GM21529 (cell line): ENCODE measurements around the gene ITGA6.
A peak's percentile ranks its signal among the peaks of the same experiment; 100 is the strongest.

Source experiments
- ATAC-seq: cut with Tn5 transposase; IDR thresholded peaks from one replicate; pipeline ENCODE4 v1.9.1; 2021; ENCODE audit not compliant: unreplicated experiment

ITGA6 gene

DNA sequence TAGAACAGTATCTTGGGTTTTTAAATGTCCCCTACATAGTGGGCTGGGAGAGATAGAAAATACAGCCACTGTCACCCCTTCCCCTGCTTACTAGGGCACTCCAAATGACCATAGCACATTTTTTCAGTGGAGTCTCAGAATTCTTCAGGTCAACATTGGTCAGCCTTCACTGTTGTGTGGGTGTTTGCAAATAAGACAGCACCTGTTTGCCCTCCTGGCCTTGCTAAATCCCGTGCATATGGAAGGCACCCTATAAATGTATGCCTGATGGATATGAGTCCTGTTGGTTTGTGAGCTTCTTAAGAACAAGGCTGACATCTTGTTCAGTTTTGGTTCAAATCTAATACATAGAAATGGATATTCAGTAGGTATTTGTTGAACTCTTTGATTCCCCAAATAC is 12.5 kb downstream of the ITGA6 start:
- no peak for ATAC-seq

DNA sequence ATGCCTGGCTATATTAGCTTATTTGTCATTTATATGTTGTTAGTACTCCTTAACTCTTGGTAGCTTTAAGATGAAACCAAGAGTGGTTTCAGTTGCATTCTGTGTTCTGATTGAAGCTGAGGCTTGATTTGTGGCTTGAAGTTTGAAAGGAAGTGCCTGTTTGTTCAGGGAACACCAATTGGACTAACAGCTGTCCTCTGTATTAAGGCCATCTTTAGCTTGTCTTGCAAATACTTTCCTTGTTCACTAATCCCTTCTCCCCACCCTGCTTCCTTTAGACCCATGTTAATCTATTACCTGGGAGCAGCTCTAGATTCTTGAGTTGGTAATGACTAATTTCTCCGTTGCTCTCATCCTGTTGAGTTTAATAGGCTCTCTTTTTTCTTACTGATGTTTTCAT is 13.4 kb downstream of the ITGA6 start:
- ATAC-seq = peak; percentile 59

DNA sequence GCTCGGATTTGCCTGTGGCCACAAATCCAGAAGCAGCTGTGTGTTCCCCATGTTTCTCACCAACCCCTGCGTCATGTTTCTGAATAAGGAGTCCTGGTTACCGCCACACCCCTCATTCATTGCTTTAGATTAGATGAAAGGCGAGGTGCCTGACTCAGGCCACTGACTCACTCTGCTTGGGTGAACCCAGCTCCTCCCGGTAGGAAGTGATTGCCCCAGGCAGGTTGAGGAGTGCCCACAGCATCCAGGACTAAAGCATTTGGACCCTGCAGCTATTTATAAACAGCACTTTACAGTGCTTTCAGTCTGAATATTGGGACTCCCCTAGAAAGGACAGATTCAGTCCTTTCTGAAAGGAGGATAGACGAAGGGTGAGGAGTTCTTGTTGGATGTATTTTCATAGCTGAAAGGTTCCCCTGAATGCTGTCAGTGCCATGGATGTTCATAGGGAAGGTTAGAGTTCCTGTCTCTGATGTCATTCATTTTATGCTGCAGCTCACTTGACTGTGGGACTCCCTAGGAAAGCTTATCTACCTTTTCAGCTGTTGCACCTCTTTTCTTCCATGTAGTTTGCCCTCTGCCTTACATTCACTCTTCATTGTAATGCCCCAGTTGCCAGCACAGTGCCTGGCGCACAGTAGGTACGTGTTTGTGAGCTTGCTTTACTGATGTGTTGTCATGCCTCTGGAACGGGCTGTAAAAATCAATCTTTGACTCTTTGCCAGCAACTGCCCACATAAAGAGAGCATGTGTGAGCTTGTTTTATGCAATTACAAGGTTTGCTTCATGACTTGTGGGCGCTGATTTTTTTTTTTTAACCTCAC is 14.9 kb downstream of the ITGA6 start:
- ATAC-seq = no peak

DNA sequence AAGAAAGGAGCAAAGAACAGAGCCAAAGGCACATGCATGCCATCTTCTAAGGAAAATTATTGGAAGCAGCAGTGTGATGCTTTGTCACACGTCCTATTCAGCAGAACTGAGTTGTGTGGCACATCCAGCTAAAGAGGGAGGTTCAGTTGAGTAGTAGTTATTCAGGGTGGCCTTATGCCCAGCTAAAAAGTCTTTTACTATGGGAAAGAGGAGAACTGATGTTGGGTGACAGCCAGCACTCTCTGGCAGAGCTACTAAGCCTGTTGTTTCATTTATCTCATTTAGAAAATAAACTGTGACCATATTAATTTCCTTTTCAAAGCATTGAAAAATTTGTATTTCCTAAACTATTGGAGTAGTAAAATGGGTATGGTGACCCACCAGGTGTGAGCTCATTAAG is 18.5 kb downstream of the ITGA6 start:
- ATAC-seq = no peak

DNA sequence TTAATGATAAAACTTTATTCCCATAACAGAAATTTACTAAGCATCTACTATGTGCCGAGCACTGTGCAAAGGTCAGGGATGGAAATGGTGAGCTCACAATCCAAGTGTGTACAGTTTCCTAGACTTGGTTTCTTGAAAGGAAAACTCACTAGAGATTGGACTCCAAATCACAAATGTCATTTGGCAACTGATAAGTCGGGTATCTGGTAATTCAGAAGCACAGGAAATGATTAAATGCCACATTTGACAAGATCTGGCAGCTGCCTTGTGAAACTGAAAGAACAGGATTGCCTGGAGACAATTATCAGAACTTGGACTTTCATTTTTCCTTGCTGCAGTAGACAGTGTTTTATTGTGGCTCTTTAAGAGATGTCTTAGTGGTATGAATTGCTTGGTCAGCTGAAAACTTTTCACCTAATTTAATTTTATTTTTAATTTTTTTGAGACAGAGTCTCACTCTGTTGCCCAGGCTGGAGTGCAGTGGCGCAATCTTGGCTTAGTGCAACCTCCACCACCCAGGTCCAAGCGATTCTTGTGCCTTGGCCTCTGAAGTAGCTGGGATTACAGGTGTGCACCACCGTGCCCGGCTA is 19.2 kb downstream of the ITGA6 start:
- ATAC-seq = no peak

DNA sequence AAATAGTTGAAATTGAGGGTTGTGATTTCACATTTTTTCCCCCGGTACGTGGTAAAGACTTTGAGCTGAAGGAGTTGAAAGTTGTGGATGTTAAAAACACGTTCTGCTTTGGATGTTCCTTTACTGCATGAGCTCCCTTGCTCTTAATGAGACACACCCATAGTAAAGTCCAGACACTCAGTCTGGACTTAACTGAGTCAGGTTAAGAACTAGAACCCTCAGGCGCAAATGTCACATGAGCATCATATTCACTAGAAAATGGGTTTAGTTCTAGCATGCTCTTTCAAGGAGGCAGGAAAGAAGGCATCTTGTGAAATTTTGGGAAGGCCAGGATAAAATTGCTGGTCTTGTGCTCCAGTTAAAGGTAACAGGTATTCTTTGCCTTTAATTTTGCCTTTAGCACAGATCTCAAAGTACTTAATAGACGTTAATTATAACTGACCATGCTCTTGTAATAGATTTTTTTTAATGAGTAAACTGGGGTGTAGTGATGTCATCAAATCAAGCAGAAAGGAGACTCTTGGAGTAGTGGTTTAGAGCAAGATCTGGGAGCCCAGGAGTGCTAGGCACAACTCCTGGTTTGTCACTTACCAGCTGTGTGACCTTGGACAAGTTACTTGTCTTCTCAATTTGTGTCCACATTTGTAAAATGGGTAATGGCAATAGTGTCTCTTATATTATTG is 20.6 kb downstream of the ITGA6 start:
- ATAC-seq = no peak

DNA sequence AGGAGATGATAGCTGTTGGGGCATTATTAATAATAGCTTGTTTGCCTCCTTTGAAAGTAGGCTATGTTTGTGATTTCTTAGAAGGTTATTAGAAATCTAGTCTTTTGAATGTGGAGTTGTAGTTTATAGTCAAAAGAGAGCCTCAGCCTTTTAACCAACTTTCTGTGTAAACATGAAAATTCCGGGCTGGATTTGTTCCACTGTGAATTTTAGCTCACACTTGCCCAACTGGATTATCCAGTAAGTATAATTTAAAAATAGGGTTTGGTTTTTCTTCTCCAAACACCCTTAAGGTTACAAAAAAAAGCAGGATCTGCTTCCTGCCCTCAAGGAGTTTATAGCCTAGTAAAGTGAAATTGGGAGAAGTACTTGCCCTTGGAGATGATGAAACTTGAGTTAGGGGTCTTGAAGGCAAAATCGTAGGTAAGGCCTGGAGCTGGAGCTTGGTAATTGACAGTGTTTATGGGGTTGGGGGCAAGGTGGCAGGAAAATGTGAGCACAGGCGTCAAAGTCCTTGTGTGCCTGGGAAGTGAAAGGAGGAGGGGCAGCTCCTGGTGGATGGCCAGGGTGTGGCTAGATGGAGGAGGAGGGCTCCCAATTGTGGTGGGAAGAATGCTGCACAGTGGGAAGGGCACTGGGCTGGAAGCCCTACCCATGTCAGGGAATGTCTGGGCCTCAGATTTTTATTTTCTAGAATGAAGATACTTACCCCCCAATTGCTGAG is 21.3 kb downstream of the ITGA6 start:
- no peak for ATAC-seq

DNA sequence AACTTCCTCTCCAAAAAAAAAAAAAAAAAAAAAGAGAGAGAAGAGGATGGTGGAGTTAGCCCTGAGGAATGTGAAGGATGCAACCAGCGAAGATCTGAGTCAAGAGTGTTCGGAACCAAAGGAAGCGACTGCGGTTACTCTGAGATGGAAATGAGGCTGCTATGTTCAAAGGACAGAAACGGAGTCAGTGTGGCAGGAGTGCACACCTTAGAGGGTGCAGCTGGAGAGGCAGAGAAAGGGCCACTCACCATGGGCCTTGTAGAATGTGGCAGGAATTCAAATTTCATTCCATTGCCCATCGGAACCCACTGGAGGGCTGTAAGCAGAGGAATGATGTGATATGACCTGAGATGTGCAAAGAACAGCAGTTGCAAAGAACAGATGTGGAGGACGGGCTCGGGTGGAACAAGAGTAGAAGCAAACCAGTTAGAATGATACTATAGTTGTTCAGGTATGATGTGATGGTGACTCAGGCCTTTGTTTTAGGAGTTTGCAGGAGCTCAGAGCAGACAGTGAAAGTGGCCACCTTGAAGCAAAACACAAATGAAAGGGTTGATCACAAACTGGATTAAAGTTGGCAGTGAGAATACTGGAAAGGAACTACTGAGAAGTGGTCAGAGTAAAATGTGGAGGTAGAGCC is 22.6 kb downstream of the ITGA6 start:
- ATAC-seq = no peak

DNA sequence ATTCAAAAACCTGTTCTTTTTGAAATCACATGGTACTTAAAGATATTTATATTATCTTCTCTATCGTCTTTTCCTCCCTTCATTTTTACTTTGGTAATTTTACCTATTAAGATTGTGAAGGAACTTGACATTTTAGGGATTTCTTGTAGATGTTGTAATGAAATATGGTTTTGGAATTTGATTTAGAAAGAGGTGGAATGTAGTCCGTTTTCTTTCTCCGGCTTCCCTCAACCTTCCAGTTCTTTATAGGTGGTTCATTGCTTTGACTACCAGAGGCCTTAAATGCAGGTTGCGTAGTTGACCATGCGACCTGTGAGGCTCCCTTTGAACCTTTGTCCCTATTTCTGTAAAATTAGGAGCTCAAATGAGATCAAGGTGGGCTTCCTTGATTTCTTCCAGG is 24.5 kb downstream of the ITGA6 start:
- ATAC-seq = no peak

DNA sequence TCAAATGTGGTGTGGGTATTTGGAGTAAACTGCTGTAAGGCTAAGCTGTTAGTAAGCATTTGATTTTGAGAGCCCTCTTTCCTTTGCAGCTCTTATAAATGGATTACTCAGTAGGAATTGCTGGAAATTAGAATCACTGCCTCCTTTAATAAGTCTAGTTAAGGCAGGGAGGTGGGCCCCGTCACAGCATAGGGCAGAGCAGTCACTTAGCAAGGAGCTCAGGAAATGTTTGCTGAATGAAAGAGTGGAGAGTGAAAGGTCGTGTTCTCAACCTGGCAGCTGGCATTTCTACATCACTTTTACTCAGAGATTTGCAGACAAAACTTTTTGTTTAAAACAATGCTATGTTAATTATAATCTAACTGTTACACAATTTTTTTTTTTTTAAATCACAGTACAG is 25.5 kb downstream of the ITGA6 start:
- no peak for ATAC-seq

DNA sequence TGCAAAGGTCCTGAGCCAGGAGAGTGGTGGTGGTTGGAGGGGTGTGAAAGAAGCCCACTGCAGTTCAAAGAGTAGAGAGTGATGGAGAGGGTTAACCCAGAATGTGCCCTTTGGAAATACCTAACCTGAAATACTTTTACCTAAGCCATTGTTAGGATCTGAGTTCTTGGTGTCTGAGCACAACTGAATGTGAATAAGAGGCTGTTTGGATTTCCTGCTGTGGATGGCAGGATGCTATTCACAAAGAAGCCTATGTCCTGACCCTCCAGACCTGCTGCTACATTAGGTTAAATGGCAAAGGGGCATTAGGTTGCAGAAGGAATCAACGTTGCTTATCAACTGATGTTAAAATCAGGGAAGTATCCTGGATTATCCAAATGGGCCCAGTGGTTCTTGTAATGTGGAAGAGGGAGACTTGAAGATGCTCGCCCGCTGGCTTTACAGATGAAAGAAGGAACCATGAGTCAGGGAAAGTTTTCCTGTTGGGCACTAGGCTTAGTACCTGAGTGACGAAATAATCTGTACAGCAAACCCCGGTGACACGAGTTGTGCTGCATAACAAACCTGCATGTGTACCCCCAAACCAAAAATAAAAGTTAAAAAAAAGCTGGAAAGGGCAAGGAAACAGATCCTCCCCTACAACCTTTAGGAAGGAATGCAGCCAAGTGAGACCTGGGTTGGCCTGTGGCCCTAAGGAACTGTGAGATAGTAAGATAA is 27.2 kb downstream of the ITGA6 start:
- no peak for ATAC-seq

DNA sequence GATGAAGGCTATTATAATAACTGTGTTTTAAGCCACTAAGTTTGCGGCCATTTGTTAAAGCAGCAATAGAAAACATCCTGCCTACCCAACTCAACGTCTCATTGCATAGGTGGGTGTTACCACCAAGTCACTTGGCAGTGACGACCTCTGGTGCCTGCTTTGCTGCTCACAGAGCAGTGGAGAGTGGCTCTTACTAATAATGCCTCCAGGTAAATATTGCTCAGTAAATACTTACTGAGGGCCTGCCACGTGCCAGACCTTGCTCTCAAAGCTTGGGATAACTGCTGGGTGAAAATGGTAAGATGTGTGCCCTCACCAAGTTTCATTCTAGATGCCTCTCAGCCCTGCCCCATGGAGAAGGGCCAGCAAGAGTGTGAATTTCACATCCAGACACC is 27.7 kb downstream of the ITGA6 start:
- ATAC-seq = no peak

DNA sequence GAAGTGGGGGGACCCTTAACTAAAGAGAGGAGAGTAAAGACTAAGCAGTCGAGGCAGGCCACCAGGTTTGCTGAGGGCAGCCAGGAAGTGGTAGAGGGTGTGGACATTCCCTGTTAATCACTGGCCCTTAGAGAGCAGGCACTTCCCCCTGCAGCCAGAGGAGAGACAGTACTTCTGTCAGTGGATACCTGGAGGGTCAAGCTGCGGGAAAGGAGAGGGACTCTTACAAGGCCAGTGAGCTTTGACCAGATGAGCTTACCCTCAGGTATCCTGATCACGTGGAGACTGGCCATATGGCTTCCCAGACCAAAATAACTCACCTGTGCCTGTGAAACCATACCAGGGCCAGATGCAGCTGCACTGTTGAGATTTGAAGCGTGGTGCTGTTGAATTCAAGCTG is 28.6 kb downstream of the ITGA6 start:
- no peak for ATAC-seq

DNA sequence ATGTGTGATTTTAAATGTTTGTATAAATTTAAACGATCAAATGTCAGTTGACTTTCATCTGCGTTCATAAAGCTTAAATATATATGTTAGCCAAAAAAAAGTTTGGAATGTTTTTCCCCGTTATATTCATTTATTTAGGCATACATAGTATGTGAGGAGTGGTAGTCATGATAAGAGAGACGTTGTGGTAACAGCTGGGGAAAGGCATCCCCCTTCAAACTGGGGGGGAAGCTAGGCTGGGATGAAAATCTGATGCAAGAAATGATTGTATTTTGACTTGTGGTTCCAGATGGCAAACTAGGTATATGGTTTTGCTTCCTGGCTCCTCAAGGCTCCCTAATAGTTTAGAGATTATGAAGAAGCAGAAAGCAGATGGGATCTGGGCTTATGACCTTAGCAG is 30.1 kb downstream of the ITGA6 start:
- ATAC-seq = no peak

DNA sequence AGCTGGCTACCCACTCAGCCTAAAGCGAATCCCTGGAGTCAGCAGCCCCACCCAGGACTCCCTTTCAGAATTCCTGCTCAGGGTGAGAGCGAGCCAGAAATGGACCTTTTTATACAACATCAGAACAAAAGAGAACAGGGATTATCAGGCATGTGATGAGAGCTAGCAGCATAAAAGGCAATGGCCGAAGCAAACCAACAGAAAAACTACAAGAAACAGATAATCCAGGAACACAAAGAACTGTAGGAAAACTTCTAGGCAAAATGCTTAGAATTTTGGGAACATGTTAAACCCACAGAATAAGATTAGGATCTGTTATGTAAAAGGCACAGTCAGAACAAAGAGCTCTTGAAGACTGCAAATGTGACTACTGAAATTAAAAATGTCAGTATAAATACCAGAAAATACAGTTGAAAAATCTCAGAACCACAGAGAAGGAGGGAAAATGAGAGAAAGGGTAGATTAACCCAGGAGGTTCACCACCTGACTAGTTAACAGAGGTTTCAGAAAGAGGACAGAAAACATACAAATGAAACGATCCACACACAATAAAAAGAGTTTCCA is 31.3 kb downstream of the ITGA6 start:
- ATAC-seq = no peak

DNA sequence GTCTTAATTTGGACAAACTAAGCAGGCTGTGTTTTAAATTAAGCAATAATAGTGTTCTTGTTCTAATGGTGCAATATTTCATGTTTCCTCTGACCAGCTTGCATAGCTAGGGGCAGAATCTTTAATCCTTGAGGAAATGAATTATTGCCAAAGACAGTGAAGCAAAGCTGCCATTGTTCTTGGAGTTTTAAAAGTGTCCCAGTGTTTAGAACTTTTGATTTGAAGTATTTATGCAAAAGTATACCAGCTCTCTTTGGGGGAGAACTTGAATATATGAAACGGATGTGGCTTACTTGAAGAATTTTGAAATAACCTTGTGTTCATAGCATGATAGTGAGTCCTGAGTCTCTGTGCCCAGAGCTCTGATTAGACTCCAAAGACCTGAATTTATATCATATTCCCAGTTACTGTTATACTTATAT is 33.4 kb downstream of the ITGA6 start:
- no peak for ATAC-seq

DNA sequence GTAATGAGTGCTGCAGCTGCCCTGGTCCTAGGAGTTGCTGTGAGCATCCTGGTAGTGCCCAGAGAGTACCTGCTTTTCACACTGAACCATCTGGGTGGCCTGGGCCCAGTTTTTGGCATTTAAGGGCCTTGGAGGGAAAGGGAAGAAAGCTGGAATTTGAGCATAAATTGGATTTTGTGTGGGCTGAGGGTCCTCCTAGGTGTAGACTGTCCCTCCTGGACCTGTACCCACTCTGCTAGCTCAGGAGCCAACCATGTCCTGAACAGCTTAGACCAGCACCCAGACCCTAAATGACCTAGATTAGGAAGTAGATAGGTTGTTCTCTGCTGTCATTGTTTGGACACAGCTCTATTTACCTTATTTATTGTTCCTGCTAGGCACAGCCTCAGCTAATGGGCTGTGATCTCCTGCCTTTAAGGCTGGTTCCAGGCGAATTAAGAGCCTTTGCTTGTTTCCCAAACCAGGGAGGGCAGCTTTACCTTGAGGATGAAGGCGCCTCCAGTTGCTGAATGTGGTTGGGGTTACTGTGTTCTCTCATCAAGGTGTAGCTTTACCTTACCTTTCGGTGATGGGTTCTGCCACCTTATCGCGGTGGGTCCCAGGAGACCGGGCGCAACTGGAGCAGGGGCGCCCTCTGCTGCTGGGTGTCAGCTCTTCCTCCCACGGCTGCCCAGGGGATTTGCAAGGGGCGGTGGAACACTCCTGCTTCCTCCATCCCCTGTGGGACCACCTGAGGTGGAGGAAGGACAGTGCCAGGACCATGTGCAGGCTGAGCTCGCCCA is 34.4 kb downstream of the ITGA6 start:
- ATAC-seq = peak; percentile 61

DNA sequence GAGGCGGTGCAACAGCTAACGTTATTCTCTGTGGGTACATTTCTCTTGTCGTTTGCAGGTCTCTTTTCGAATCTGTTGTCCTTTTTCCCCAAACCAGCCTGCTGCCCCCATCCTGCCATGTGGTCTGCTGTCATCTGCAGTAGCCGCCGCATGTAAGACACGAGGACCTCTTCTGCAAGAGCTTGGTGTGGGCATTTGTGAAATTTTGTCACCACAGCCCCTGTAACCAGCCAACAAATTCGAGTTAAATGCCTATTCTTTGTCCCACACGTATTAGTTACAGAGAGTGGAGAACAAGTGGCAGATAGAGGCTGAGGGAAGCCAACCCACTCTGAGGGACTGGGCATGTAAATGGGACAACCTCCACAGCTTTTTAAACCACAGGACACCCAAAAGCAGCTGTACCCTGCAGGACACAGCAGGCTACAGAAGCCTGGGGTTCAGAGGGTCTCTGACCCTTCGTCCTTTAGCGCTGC is 35.0 kb downstream of the ITGA6 start:
- no peak for ATAC-seq

DNA sequence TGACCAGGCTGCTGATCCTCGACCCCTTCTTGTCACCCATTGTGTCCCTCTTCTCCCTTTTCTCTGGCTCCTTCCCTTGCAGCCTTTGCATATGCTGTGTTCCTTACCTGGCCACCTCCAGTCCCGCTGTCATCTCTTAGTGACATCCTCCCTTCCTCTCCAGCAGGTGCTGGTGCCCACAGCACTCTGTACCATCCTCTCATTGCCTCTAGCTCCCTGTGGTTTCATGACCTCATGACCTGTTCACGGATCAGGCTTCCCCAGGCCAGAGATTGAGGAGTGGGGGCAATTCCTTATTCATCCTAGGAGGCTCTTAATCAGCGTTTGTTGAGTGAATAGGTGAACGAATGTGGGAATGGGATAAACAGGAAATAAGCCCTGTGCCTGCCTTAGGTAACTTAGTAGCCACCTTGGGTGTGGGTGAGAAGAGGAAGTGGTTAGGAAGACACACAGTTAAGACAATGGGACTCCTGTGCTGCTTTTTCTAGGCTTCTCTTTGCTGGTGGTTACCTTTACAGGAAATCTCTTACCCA is 35.5 kb downstream of the ITGA6 start:
- peak; percentile 57 for ATAC-seq
